Stimulated activated naive CD4-positive, alpha-beta T cell (primary cell): ENCODE measurements around the gene CHMP3.

Experiments
- DNase-seq, 6 experiments: peaks; one replicate each; lab custom pipeline; 2025; lab: John Stamatoyannopoulos, UW

Gene CHMP3

DNA sequence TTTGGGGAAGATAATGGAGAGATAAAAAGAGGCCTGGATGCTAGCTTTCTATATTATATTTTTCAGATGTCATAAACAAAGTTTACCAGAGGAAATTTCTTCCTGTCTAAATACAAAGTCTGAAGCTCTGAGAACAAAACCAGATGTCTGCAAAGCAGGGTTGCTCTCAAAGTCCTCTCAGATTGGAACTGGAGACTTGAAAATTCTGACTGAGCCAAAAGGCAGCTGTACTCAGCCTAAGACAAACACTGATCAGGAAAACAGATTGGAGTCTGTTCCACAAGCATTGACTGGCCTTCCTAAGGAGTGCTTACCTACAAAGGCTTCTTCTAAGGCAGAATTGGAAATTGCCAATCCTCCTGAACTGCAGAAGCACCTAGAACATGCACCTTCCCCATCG is 96.9 kb downstream of the CHMP3 start:
- no peak for DNase-seq

DNA sequence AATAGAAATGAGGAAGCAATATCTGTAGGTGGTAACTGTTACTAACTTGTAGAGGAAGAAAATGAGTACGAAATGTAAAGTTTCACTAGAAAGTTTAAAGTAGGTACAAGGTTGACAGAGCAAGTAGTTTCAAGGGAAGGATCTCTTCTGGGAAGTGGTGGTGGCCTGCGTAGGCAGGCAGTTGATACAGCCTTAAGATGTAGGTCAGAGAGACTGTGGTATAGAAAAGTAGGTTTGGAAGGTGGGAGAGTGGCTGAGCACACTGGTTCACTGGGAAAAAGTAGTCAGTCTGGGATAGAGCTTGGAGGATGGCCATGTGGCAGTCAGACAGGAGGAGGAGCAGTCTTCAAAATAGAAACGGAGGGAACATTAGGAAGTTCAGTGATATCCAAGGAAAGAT is 98.6 kb downstream of the CHMP3 start:
- no peak for DNase-seq

DNA sequence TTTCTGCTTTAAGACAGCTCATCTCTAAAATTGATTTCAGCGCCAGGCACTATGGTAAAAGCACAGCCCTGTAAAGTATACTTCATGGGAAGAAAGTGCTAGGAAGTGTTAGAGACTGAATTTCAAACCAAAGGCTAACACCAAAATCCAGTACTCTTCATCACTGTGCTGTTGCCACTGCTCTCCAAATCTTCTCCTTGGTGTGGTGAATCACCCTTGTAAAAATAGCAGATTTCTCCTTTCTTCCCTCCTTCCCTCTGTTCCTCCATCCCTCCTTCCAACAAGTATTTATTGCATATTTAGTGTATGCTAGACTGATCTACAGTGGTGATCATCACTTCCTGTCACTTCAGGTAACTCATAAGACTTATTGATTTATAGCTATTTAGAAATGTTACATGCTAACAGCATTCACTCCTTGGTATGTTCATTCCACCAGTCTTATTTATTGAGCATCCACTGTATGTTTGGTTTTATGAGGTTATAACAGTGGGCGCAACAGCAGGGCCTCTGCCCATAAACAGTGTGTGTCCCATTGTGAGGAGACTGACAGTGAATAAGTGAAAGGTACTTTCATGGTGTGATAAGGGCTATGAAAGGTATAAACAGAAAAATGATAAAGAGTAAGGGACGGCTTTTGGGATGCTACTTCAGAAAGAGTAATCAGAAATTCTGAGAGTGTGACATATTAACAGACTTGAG is 102.0 kb downstream of the CHMP3 start:
- no peak for DNase-seq

DNA sequence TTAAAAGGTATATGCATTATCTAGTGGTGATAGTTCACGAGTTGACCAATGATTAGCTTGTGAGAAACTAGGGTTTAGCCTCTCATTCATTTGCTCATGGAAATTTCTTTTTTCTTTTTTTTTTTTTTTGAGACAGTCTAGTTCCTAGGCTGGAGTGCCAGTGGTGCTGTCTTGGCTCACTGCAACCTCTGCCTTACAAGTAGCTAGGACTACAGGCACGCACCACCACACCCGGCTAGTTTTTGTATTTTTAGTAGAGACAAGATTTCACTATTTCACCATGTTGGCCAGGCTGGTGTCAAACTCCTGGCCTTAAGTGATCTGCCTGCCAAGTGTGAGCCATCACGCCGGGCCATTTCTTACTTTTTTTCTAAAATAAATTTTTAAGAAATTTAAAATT is 108.1 kb downstream of the CHMP3 start:
- no peak for DNase-seq

DNA sequence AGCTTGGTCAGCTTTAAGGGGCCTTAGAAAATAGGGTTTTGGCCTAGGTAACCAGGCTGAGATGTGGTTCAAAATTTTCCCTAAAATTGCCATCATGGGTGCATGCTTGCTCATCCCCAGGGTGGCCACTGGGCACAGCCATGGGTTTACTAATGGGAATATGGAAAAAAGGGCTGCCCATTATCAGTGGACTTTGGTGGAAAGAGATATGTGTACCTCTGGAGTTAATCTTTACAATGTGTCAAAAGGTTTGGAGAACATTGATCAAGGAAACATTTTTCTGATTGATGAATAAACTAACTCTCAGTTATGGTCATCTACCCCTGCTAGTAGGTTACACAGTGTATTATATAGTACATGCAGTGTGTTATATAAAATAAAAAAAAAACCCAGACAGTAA is 109.0 kb downstream of the CHMP3 start:
- DNase-seq: no peak

DNA sequence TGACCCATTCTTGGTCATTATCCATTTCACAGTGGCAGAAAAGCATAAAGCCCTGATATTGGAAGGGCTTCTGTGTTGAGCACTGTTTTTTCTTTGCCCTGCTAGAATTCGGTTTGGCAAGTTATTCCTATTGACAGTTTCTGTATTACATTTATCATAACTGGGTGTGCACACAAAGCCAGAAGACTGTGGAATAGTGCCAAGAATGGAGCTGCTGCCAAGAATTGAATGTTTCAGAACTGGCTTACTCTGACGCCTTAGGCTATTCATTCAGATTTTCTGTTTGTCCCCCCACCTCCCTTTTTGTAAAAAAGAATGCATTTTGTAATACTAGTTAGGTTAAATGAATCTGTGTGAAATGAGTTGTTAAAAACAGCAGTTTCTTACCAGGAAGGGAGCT is 109.4 kb downstream of the CHMP3 start:
- no peak for DNase-seq
